Spleen (tissue), 11 donors: ENCODE data around the gene CRK. TPM values are rescaled to one million over a fixed set of nuclear protein-coding genes. Genes with fewer than 3 reads are reported as not detected.
A peak's percentile ranks its signal among the peaks of the same experiment; 100 is the strongest.

Experiments used
- DNase-seq: peaks from one replicate; pipeline ENCODE4 v3.0.0-alpha.2; 2020
- H3K27ac ChIP-seq, 8 donors: fragments of 200-600 bp; sonication (generic) in 7 of 8; 1 replicate in 4 of 8; 2 replicates in 4 of 8; pipeline versions ENCODE4 v1.5.0 to v1.8.0; 2016 to 2021; ENCODE audit warnings: inconsistent platforms in 4 of 8, mild to moderate bottlenecking in 4 of 8, moderate library complexity in 1 of 8
- H3K27me3 ChIP-seq, 7 donors: fragments of 200-600 bp; sonication (generic) in 6 of 7; replicated peaks in 1 of 7; 1 replicate in 4 of 7; 2 replicates in 3 of 7; pipeline versions ENCODE4 v1.5.0 to v1.8.0; 2016 to 2021; ENCODE audit warnings: inconsistent platforms in 3 of 7, mild to moderate bottlenecking in 1 of 7
- H3K36me3 ChIP-seq, 6 donors: fragments of 200-600 bp; sonication (generic) in 5 of 6; 1 replicate in 4 of 6; 2 replicates in 2 of 6; pipeline versions ENCODE4 v1.5.0 to v1.8.0; 2016 to 2021; ENCODE audit warnings: inconsistent platforms in 2 of 6
- H3K4me1 ChIP-seq, 6 donors: fragments of 200-600 bp; sonication (generic) in 5 of 6; 1 replicate in 3 of 6; 2 replicates in 3 of 6; pipeline versions ENCODE4 v1.5.0 to v1.8.0; 2016 to 2021; ENCODE audit warnings: inconsistent platforms in 3 of 6
- H3K4me3 ChIP-seq, 8 donors: fragments of 200-600 bp; sonication (generic) in 7 of 8; 1 replicate in 4 of 8; 2 replicates in 4 of 8; pipeline versions ENCODE4 v1.5.0 to v1.8.0; 2016 to 2021; ENCODE audit warnings: inconsistent platforms in 4 of 8, mild to moderate bottlenecking in 4 of 8, moderate library complexity in 2 of 8
- H3K9me3 ChIP-seq, 8 donors: fragments of 200-600 bp; sonication (generic) in 7 of 8; 1 replicate in 4 of 8; 2 replicates in 4 of 8; pipeline versions ENCODE4 v1.5.0 to v1.8.0; 2016 to 2021; ENCODE audit warnings: inconsistent platforms in 4 of 8
- CTCF ChIP-seq, 11 experiments: fragments of 200-600 bp in 7 of 11; fragments of 450-650 bp in 4 of 11; sonication (generic) in 4 of 11; IDR thresholded peaks in 8 of 11; conservative IDR thresholded peaks in 3 of 11; 1 replicate in 7 of 11; 2 replicates in 4 of 11; pipeline versions ENCODE4 v1.4.0 to v1.8.0; 2016 to 2021; ENCODE audit warnings: antibody characterized with exemption in 11 of 11, inconsistent platforms in 4 of 11, mild to moderate bottlenecking in 1 of 11
- POLR2A ChIP-seq, 3 donors: fragments of 450-650 bp; IDR thresholded peaks; one replicate each; pipeline ENCODE4 v1.5.1; 2017; ENCODE audit warnings: antibody characterized with exemption in 3 of 3, mild to moderate bottlenecking in 1 of 3
- POLR2AphosphoS5 ChIP-seq, 3 donors: sonication (generic); formaldehyde crosslinking; IDR thresholded peaks; one replicate each; pipeline ENCODE4 v1.5.1; 2017; ENCODE audit warnings: antibody characterized with exemption in 3 of 3
- WGBS, 5 donors: extraction: QIAGEN DNeasy Blood & Tissue Kit in 3 of 5; methylation state at CpG; one replicate each; pipeline versions ENCODE4 v1.1.5 to v1.1.7; 2013 to 2018; 5-methylcytosine and 5-hydroxymethylcytosine counted together
- intact Hi-C: fragments of 100-400 bp; cut with DNase I; formaldehyde crosslinking; loops from one replicate; pipeline ENCODE4 v1.15.0; 2023; ENCODE audit warnings: low total_unique reads
- polyA plus RNA-seq, 3 donors: library from polyadenylated mRNA; stranded (reverse); fragments of 200-250 nt; gene quantifications; one replicate each; pipeline ENCODE4 v1.2.1, GENCODE V29; 2013
- total RNA-seq, 7 donors: library from RNA; depleted of rRNA in 3 of 7; stranded (reverse); fragments of >200 nt in 3 of 7; fragmentation: NEBNext Ultra II Directional in 4 of 7; extraction: Animal tissue kit (Norgen Biotek cat#: 25700) in 4 of 7; gene quantifications; one replicate each; pipeline versions ENCODE4 v1.1.0 to v1.2.1, GENCODE V29; 2016 to 2021
- donor health status: healthy with polysubstance abuse.
- donor health status: DM: no; HTN: no; CAD: no; lungs with moderate emphysema.
- donor health status: DM: no; HTN: no; CAD: no.
- donor health status: Bipolar disorder and iron deficiency.
- donor health status: healthy.
- donor health status: DM: no; HTN: no; CAD: no.
- donor health status: DM: yes; HTN: yes; CAD: no.

The CRK gene
- total and polyA plus RNA-seq, 10 donors = 11.7 to 54.6 (median 43.4) TPM

GRCh38 chr17:1375615-1376014, 80.4 kb downstream of the CRK start:
- Histone ChIP-seq H3K36me3 (peaks cover 0 to 39% (median 9%) of the 10 kb centered on the region in 6 donors), H3K27me3 (no peaks in the 10 kb centered on the region), H3K27ac (peak overlapping the region in 4 of 8 donors; percentile 17 to 66 (median 32)), H3K4me3 (peak overlapping the region in 1 of 8 donors; percentile 4), H3K9me3 (no peaks in the 10 kb centered on the region), H3K4me1 (peaks cover 71 to 100% (median 99%) of the 10 kb centered on the region in 6 donors)
- no peak for TF ChIP-seq CTCF (IDR thresholded peaks at IDR 0.05 in 8 of 11, conservative IDR thresholded peaks at IDR 0.05 in 3 of 11)
- WGBS, 5 donors = 28 to 42% (median 30%) methylated on average over 2 of the region's 2 CpGs
- intact Hi-C loops = no loop called here
- no peak for DNase-seq

DNA sequence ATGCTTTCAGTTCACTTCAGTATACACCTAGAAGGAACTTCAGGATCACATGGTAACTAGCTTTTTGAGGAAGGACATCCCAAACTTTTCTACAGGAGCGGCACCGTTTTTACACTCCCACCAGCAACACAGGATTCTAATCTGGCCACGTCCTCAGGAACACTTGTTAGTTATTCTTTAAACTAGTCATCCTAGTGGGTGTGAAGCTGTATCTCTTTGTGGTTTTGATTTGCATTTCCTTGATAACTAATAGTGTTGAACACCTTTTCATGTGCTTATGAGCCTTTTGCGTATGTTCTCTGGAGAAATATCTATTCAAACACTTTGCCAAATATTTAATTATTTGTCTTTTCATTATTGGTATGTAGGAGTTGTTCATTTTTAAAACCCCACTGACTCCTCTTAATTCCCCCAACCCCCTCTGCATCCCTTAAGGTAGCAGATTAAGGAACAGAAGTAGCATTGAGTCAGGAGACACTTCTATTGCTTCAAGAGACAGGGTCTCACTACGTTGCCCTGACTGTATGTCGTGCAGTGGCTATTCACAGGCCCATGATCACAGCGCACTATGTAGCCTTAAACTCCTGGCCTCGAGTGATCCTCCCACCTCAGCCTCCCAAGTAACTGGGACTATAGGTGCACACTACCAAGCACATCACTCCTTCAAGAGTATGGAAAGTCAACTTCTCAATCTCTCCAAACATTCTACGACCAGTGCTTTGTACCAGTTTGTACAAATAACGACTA, 81.4 kb downstream of the CRK start:
- Histone ChIP-seq H3K4me1 (peaks cover 64 to 100% (median 97%) of the 10 kb centered on the region in 6 donors), H3K36me3 (peaks cover 0 to 44% (median 9%) of the 10 kb centered on the region in 6 donors), H3K27me3 (no peaks in the 10 kb centered on the region), H3K27ac (peak overlapping the region in 2 of 8 donors; percentile 23 to 41), H3K4me3 (no peak overlapping the region), H3K9me3 (no peaks in the 10 kb centered on the region)
- WGBS, 5 donors = 55 to 65% (median 60%) methylated on average over 10 of the region's 10 CpGs
- no peak for DNase-seq
- TF ChIP-seq CTCF (IDR thresholded peaks at IDR 0.05 in 8 of 11, conservative IDR thresholded peaks at IDR 0.05 in 3 of 11) (no peak), POLR2AphosphoS5 (IDR thresholded peaks at IDR 0.05) (no peak), POLR2A (IDR thresholded peaks at IDR 0.05) (no peak)
- intact Hi-C loops = no loop called here

DNA sequence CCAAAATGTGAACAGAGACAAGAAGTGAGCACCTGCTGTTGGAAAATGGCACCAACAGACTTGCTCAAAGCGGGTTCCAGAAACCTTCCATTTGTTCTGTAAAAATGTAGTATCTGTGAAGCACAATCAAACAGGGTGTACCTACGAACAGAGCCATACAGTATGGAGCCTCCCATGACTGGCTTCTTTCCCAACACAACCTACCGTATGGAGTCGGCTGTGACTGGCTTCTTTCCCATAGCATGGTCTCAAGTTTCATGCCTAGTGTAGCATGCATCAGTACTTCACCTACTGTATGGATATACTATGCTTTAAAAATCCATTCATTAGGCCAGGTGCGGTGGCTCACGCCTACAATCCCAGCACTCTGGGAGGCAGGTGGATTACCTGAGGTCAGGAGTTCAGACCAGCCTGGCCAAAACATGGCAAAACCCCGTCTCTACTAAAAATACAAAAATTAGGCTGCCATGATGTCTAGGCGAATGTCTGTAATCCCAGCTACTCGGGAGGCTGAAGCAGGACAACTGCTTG, 82.3 kb downstream of the CRK start:
- Histone ChIP-seq H3K9me3 (no peaks in the 10 kb centered on the region), H3K4me3 (no peak overlapping the region), H3K4me1 (peaks cover 65 to 100% (median 97%) of the 10 kb centered on the region in 6 donors), H3K27ac (peak overlapping the region in 2 of 8 donors; percentile 13 to 23), H3K27me3 (no peaks in the 10 kb centered on the region), H3K36me3 (peaks cover 0 to 44% (median 9%) of the 10 kb centered on the region in 6 donors)
- no peak for DNase-seq
- intact Hi-C loops = no loop called here
- 77 to 92% (median 84%) methylated on average over 9 of the region's 9 CpGs for WGBS, 5 donors
- TF ChIP-seq CTCF (IDR thresholded peaks at IDR 0.05 in 8 of 11, conservative IDR thresholded peaks at IDR 0.05 in 3 of 11) (no peak), POLR2A (IDR thresholded peaks at IDR 0.05) (no peak), POLR2AphosphoS5 (IDR thresholded peaks at IDR 0.05) (peak in 1 of 3 donors; percentile 3)

- no peak overlapping the region for H3K27ac ChIP-seq
- peaks cover 0 to 35% (median 9%) of the 10 kb centered on the region in 6 donors for H3K36me3 ChIP-seq
- intact Hi-C loops = no loop called here
- H3K27me3 ChIP-seq = no peaks in the 10 kb centered on the region
- no peaks in the 10 kb centered on the region for H3K9me3 ChIP-seq
- no peak for TF ChIP-seq POLR2AphosphoS5 (IDR thresholded peaks at IDR 0.05)
- WGBS, 5 donors = 79 to 91% (median 88%) methylated on average over 7 of the region's 7 CpGs
- H3K4me3 ChIP-seq = no peak overlapping the region
- no peak for DNase-seq
- H3K4me1 ChIP-seq = peaks cover 54 to 100% (median 95%) of the 10 kb centered on the region in 6 donors
Measured at GRCh38 chr17:1372618-1373017, 83.4 kb downstream of the CRK start.
